Activated naive CD8-positive, alpha-beta T cell (primary cell): ENCODE measurements around the gene SPIB.

Source experiments
- H3K27ac Mint-ChIP-seq: one replicate; pipeline ENCODE4 v1.8.0; 2021; ENCODE audit warnings: mixed read lengths
- H3K27me3 Mint-ChIP-seq: one replicate; pipeline ENCODE4 v1.8.0; 2021; ENCODE audit warnings: mixed read lengths
- H3K36me3 Mint-ChIP-seq: one replicate; pipeline ENCODE4 v1.8.0; 2021; ENCODE audit warnings: mixed read lengths
- H3K4me1 Mint-ChIP-seq: one replicate; pipeline ENCODE4 v1.8.0; 2021; ENCODE audit warnings: low read depth, mixed read lengths
- H3K4me3 Mint-ChIP-seq: one replicate; pipeline ENCODE4 v1.8.0; 2021; ENCODE audit warnings: mild to moderate bottlenecking, mixed read lengths
- H3K9me3 Mint-ChIP-seq: one replicate; pipeline ENCODE4 v1.8.0; 2021; ENCODE audit warnings: low read depth, mixed read lengths

Gene SPIB

GRCh38 chr19:50406156-50406820 lies 12.4 kb upstream of the SPIB start:
- Mint-ChIP-seq H3K27ac (no peak overlapping the region), H3K36me3 (peaks cover 3% of the 10 kb centered on the region), H3K4me1 (no peaks in the 10 kb centered on the region), H3K9me3 (no peaks in the 10 kb centered on the region), H3K4me3 (no peak overlapping the region), H3K27me3 (no peaks in the 10 kb centered on the region)

- Mint-ChIP-seq H3K4me1 (no peaks in the 10 kb centered on the region), H3K36me3 (peaks cover 3% of the 10 kb centered on the region), H3K27ac (no peak overlapping the region), H3K27me3 (no peaks in the 10 kb centered on the region), H3K4me3 (no peak overlapping the region), H3K9me3 (no peaks in the 10 kb centered on the region)
Observed at GRCh38 chr19:50406829-50407228, 11.9 kb upstream of the SPIB start.

GRCh38 chr19:50409347-50409746 lies 9.4 kb upstream of the SPIB start:
- Mint-ChIP-seq H3K36me3 (no peaks in the 10 kb centered on the region), H3K9me3 (no peaks in the 10 kb centered on the region), H3K4me3 (no peak overlapping the region), H3K27me3 (no peaks in the 10 kb centered on the region), H3K27ac (no peak overlapping the region), H3K4me1 (no peaks in the 10 kb centered on the region)

- Mint-ChIP-seq H3K9me3 (no peaks in the 10 kb centered on the region), H3K36me3 (no peaks in the 10 kb centered on the region), H3K27ac (no peak overlapping the region), H3K4me3 (no peak overlapping the region), H3K27me3 (no peaks in the 10 kb centered on the region), H3K4me1 (no peaks in the 10 kb centered on the region)
Observed at GRCh38 chr19:50410109-50410508, 8.6 kb upstream of the SPIB start.

- Mint-ChIP-seq H3K4me1 (no peaks in the 10 kb centered on the region), H3K36me3 (no peaks in the 10 kb centered on the region), H3K27me3 (no peaks in the 10 kb centered on the region), H3K27ac (no peak overlapping the region), H3K4me3 (no peak overlapping the region), H3K9me3 (no peaks in the 10 kb centered on the region)
Observed at GRCh38 chr19:50412419-50412818, 6.3 kb upstream of the SPIB start.

GRCh38 chr19:50413096-50413495 lies 5.6 kb upstream of the SPIB start:
- Mint-ChIP-seq H3K4me1 (no peaks in the 10 kb centered on the region), H3K36me3 (no peaks in the 10 kb centered on the region), H3K9me3 (no peaks in the 10 kb centered on the region), H3K27me3 (no peaks in the 10 kb centered on the region), H3K27ac (no peak overlapping the region), H3K4me3 (no peak overlapping the region)

GRCh38 chr19:50413531-50413930 lies 5.2 kb upstream of the SPIB start:
- no peak overlapping the region for H3K4me3 Mint-ChIP-seq
- no peaks in the 10 kb centered on the region for H3K36me3 Mint-ChIP-seq
- no peaks in the 10 kb centered on the region for H3K4me1 Mint-ChIP-seq
- no peaks in the 10 kb centered on the region for H3K27me3 Mint-ChIP-seq
- no peak overlapping the region for H3K27ac Mint-ChIP-seq
- H3K9me3 Mint-ChIP-seq, result no peaks in the 10 kb centered on the region

- H3K27me3 Mint-ChIP-seq, result peaks cover 9% of the 10 kb centered on the region
- H3K4me3 Mint-ChIP-seq, result no peak overlapping the region
Observed at GRCh38 chr19:50414864-50415660, 3.7 kb upstream of the SPIB start.

GRCh38 chr19:50415661-50416033 lies 3.1 kb upstream of the SPIB start:
- Mint-ChIP-seq H3K9me3 (no peaks in the 10 kb centered on the region), H3K4me1 (peaks cover 12% of the 10 kb centered on the region), H3K27me3 (peaks cover 11% of the 10 kb centered on the region), H3K4me3 (no peak overlapping the region), H3K36me3 (no peaks in the 10 kb centered on the region), H3K27ac (no peak overlapping the region)

More at GRCh38 chr19:50414864-50415660, 3.7 kb upstream of the SPIB start:
- Mint-ChIP-seq H3K27ac (no peak overlapping the region), H3K36me3 (no peaks in the 10 kb centered on the region), H3K9me3 (no peaks in the 10 kb centered on the region), H3K4me1 (peaks cover 9% of the 10 kb centered on the region)

- Mint-ChIP-seq H3K27me3 (peaks cover 15% of the 10 kb centered on the region), H3K4me3 (no peak overlapping the region), H3K36me3 (peaks cover 2% of the 10 kb centered on the region), H3K9me3 (peaks cover 2% of the 10 kb centered on the region), H3K27ac (no peak overlapping the region), H3K4me1 (peaks cover 12% of the 10 kb centered on the region)
Observed at GRCh38 chr19:50416034-50416977, 2.4 kb upstream of the SPIB start.

GRCh38 chr19:50417111-50418081 lies 1.3 kb upstream of the SPIB start:
- H3K27me3 Mint-ChIP-seq, result peaks cover 17% of the 10 kb centered on the region
- peaks cover 12% of the 10 kb centered on the region for H3K4me1 Mint-ChIP-seq
- H3K36me3 Mint-ChIP-seq, result peaks cover 2% of the 10 kb centered on the region
- no peak overlapping the region for H3K27ac Mint-ChIP-seq
- H3K9me3 Mint-ChIP-seq, result peaks cover 2% of the 10 kb centered on the region
- H3K4me3 Mint-ChIP-seq, result no peak overlapping the region

- peaks cover 12% of the 10 kb centered on the region for H3K4me1 Mint-ChIP-seq
- peaks cover 2% of the 10 kb centered on the region for H3K36me3 Mint-ChIP-seq
- peaks cover 2% of the 10 kb centered on the region for H3K9me3 Mint-ChIP-seq
- H3K4me3 Mint-ChIP-seq, result no peak overlapping the region
- no peak overlapping the region for H3K27ac Mint-ChIP-seq
- peaks cover 17% of the 10 kb centered on the region for H3K27me3 Mint-ChIP-seq
Observed at GRCh38 chr19:50419022-50419579, 363 bp downstream of the SPIB start.

GRCh38 chr19:50419580-50420035 lies 870 bp downstream of the SPIB start:
- Mint-ChIP-seq H3K27me3 (peaks cover 17% of the 10 kb centered on the region), H3K4me1 (peaks cover 12% of the 10 kb centered on the region), H3K36me3 (peaks cover 2% of the 10 kb centered on the region), H3K4me3 (no peak overlapping the region), H3K9me3 (peaks cover 2% of the 10 kb centered on the region), H3K27ac (no peak overlapping the region)

- Mint-ChIP-seq H3K36me3 (peaks cover 2% of the 10 kb centered on the region), H3K9me3 (peaks cover 2% of the 10 kb centered on the region), H3K4me3 (no peak overlapping the region), H3K27me3 (peaks cover 17% of the 10 kb centered on the region), H3K27ac (no peak overlapping the region), H3K4me1 (peaks cover 12% of the 10 kb centered on the region)
Observed at GRCh38 chr19:50420127-50420526, 1.4 kb downstream of the SPIB start.
